B cell (primary cell): Measurements from ENCODE around the gene CLCN3. TPM values are rescaled to one million over a fixed set of nuclear protein-coding genes. Genes with fewer than 3 reads are reported as not detected.

Source experiments
- ATAC-seq: fragments of 200-7000 bp; cut with Tn5 transposase; one replicate; pipeline ENCODE4 v1.10.0; 2021; ENCODE audit warnings: low read depth, mild to moderate bottlenecking, moderate number of reproducible peaks, moderate library complexity
- CTCF ChIA-PET: fragments of 350-600 bp; sonication (Branson Sonifier 250); formaldehyde crosslinking; loops from one replicate; lab custom pipeline; 2021; ENCODE audit warnings: antibody characterized with exemption, inconsistent platforms; lab: Charles Lee
- POLR2A ChIA-PET: fragments of 350-600 bp; sonication (Branson Sonifier 250); formaldehyde crosslinking; loops from one replicate; lab custom pipeline; 2021; ENCODE audit warnings: antibody characterized with exemption; lab: Charles Lee
- DNase-seq: peaks from one replicate; pipeline ENCODE4 v3.0.0; 2013
- H2AFZ ChIP-seq: 2 replicates; pipeline ENCODE4 v1.6.1; 2012; ENCODE audit warnings: mild to moderate bottlenecking, low read depth, low read length; ENCODE audit not compliant: insufficient read depth, poor library complexity, severe bottlenecking
- H3K27ac ChIP-seq, 2 donors: 1 replicate in 1 of 2; 2 replicates in 1 of 2; pipeline ENCODE4 v1.5.1; 2012 to 2013; ENCODE audit warnings: low read length in 2 of 2, mild to moderate bottlenecking in 2 of 2, moderate library complexity in 1 of 2
- H3K27me3 ChIP-seq, 4 experiments: fragments of 200-600 bp in 1 of 4; sonication (generic) in 1 of 4; replicated peaks in 1 of 4; 1 replicate in 2 of 4; 2 replicates in 2 of 4; pipeline versions ENCODE4 v1.6.1 to v1.7.0; 2013 to 2016; ENCODE audit warnings: low read length in 3 of 4, mild to moderate bottlenecking in 2 of 4, mixed read lengths in 1 of 4, moderate library complexity in 1 of 4; ENCODE audit not compliant: insufficient read depth in 4 of 4, control insufficient read depth in 3 of 4; ENCODE audit errors: control extremely low read depth in 1 of 4
- H3K36me3 ChIP-seq, 2 experiments: replicated peaks in 1 of 2; 1 replicate in 1 of 2; 2 replicates in 1 of 2; pipeline versions ENCODE4 v1.6.1 to v1.7.1; 2013; ENCODE audit warnings: low read length in 1 of 2; ENCODE audit not compliant: insufficient read depth in 2 of 2, control insufficient read depth in 1 of 2; ENCODE audit errors: control extremely low read depth in 1 of 2, extremely low read depth in 1 of 2
- H3K4me1 ChIP-seq, 2 donors: fragments of 200-600 bp in 1 of 2; sonication (generic) in 1 of 2; 1 replicate in 1 of 2; 2 replicates in 1 of 2; pipeline versions ENCODE4 v1.5.1 to v1.6.1; 2013 to 2017; ENCODE audit warnings: low read length in 2 of 2; ENCODE audit not compliant: control insufficient read depth in 2 of 2, insufficient read depth in 2 of 2
- H3K4me2 ChIP-seq: replicated peaks from 2 replicates; pipeline ENCODE3; 2012; ENCODE audit warnings: mild to moderate bottlenecking, low read depth, low read length; ENCODE audit not compliant: poor library complexity, severe bottlenecking
- H3K4me3 ChIP-seq, 5 experiments: fragments of 200-600 bp in 1 of 5; sonication (generic) in 1 of 5; 1 replicate in 3 of 5; 2 replicates in 2 of 5; pipeline versions ENCODE4 v1.5.1 to v1.7.0; 2011 to 2016; ENCODE audit warnings: low read length in 4 of 5, mild to moderate bottlenecking in 4 of 5, low read depth in 2 of 5, control low read depth in 1 of 5, moderate library complexity in 1 of 5; ENCODE audit not compliant: insufficient read depth in 1 of 5; ENCODE audit errors: control extremely low read depth in 1 of 5, extremely low read depth in 1 of 5
- H3K79me2 ChIP-seq: fragments of 200-600 bp; sonication (generic); one replicate; pipeline ENCODE4 v1.6.0; 2016; ENCODE audit warnings: low read length; ENCODE audit not compliant: control insufficient read depth, insufficient read depth
- H3K9ac ChIP-seq: fragments of 200-600 bp; sonication (generic); 2 replicates; pipeline ENCODE4 v1.6.1; 2017; ENCODE audit warnings: mild to moderate bottlenecking, low read length, moderate library complexity
- H3K9me3 ChIP-seq, 3 donors: one replicate each; pipeline versions ENCODE4 v1.6.1 to v1.7.1; 2013; ENCODE audit warnings: low read length in 2 of 3; ENCODE audit not compliant: control insufficient read depth in 2 of 3, insufficient read depth in 1 of 3; ENCODE audit errors: control extremely low read depth in 1 of 3
- H4K20me1 ChIP-seq: 2 replicates; pipeline ENCODE4 v1.6.0; 2012; ENCODE audit warnings: mild to moderate bottlenecking, low read length; ENCODE audit not compliant: insufficient read depth, control insufficient read depth, poor library complexity, severe bottlenecking
- H3K27ac Mint-ChIP-seq: one replicate; pipeline ENCODE4 v1.8.0; 2021; ENCODE audit warnings: mixed read lengths
- H3K27me3 Mint-ChIP-seq: one replicate; pipeline ENCODE4 v1.8.0; 2021; ENCODE audit warnings: mixed read lengths
- H3K4me1 Mint-ChIP-seq: one replicate; pipeline ENCODE4 v1.8.0; 2021; ENCODE audit warnings: mixed read lengths
- H3K4me3 Mint-ChIP-seq: one replicate; pipeline ENCODE4 v1.8.0; 2021; ENCODE audit warnings: mixed read lengths
- H3K9me3 Mint-ChIP-seq: one replicate; pipeline ENCODE4 v1.8.0; 2022; ENCODE audit warnings: mixed read lengths; ENCODE audit not compliant: insufficient read depth
- CTCF ChIP-seq: fragments of 200-600 bp; IDR thresholded peaks from one replicate; pipeline ENCODE4 v1.8.0; 2022; ENCODE audit warnings: antibody characterized with exemption, mild to moderate bottlenecking
- EZH2 ChIP-seq: IDR thresholded peaks from 2 replicates; pipeline ENCODE4 v1.6.1; 2012; ENCODE audit warnings: borderline replicate concordance, low read depth, mild to moderate bottlenecking, moderate library complexity, low read length; ENCODE audit not compliant: insufficient read depth, poor library complexity, severe bottlenecking
- WGBS: methylation state at CpG from one replicate; pipeline ENCODE4 v1.1.5; 2013; ENCODE audit warnings: missing lambda C conversion rate; ENCODE audit not compliant: insufficient coverage; 5-methylcytosine and 5-hydroxymethylcytosine counted together
- intact Hi-C: fragments of 100-400 bp; cut with micrococcal nuclease; formaldehyde crosslinking; loops from one replicate; pipeline ENCODE4 v1.10.0; 2022
- polyA plus RNA-seq: library from polyadenylated mRNA; depleted of rRNA; stranded (reverse); fragments of >200 nt; gene quantifications from 2 replicates; pipeline ENCODE4 v1.2.3, GENCODE V29; 2012
- total RNA-seq, 2 donors: library from RNA; stranded (reverse); fragments of 120-200 nt in 1 of 2; gene quantifications; 1 replicate in 1 of 2; 2 replicates in 1 of 2; pipeline versions ENCODE4 v1.2.3 to v1.2.4, GENCODE V29; 2013 to 2022

Gene CLCN3
- total and polyA plus RNA-seq, 2 donors (not counting 1 experiment from before 2014, with no cell fraction given), result 5.0 to 32.7 TPM

DNA sequence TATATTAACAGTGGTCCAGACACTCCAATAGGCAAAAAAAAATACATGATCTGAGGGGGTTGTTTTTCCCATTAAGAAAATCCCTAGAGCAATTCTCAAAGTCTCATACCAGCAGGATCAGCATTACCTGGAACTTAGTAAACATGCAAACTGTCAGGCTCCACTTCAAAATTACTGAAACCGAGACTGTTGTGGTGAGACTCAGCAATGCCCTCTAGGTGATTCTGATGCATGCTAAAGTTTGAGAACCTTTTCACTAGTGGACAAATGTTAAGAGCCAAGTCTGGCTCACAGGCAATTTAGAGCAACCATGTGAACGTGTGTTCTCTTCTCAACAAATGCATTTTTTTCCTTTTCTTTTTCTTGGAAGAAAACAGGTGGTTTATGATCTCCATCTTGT lies 38.2 kb upstream of the CLCN3 start:
- Histone ChIP-seq H2AFZ (no peak overlapping the region), H3K4me1 (no peaks in the 10 kb centered on the region), H3K4me2 (no peak overlapping the region), H3K9ac (no peak overlapping the region), H4K20me1 (no peaks in the 10 kb centered on the region), H3K79me2 (no peaks in the 10 kb centered on the region), H3K27ac (no peak overlapping the region), H3K27me3 (no peaks in the 10 kb centered on the region), H3K4me3 (no peak overlapping the region), H3K9me3 (no peaks in the 10 kb centered on the region), H3K36me3 (peaks cover 1 to 10% of the 10 kb centered on the region in 2 experiments)
- ChIA-PET POLR2A (no interaction called here), CTCF (no interaction called here)
- TF ChIP-seq EZH2, result no peak
- TF ChIP-seq CTCF, result no peak
- H3K27ac Mint-ChIP-seq, result no peak overlapping the region
- H3K27me3 Mint-ChIP-seq, result no peaks in the 10 kb centered on the region
- intact Hi-C loops, result no loop called here
- no peak overlapping the region for H3K4me3 Mint-ChIP-seq
- H3K9me3 Mint-ChIP-seq, result no peaks in the 10 kb centered on the region
- WGBS, result 92% methylated on average over 1 of the region's 2 CpGs
- ATAC-seq (no peak), DNase-seq (no peak)
- H3K4me1 Mint-ChIP-seq, result no peaks in the 10 kb centered on the region

DNA sequence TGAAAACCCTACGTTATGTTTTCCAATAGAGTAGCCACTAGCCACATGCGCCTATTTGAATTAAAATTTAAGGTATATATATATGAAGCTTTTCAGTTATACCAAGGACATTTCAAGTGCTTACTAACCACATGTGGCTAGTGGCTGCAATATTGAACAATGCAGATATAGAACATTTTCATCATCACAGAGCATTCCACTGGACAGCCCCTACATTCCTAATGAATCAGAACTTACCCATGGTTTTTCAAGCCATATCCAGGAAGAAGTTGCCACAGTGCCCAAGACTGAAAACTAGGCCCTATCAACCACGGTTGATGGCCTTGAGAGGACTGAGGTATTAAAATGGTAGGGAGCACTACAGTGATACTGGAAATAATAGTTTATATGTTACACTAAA lies 37.7 kb upstream of the CLCN3 start:
- Histone ChIP-seq H3K9ac (no peak overlapping the region), H3K36me3 (peaks cover 1 to 10% of the 10 kb centered on the region in 2 experiments), H4K20me1 (no peaks in the 10 kb centered on the region), H3K4me3 (no peak overlapping the region), H2AFZ (no peak overlapping the region), H3K27ac (no peak overlapping the region), H3K27me3 (no peaks in the 10 kb centered on the region), H3K4me1 (no peaks in the 10 kb centered on the region), H3K9me3 (no peaks in the 10 kb centered on the region), H3K79me2 (no peaks in the 10 kb centered on the region), H3K4me2 (no peak overlapping the region)
- no peaks in the 10 kb centered on the region for H3K27me3 Mint-ChIP-seq
- DNase-seq (no peak), ATAC-seq (no peak)
- no CpG with 5 or more reads among the region's 3 CpGs for WGBS
- ChIA-PET CTCF (no interaction called here), POLR2A (no interaction called here)
- H3K4me3 Mint-ChIP-seq, result no peak overlapping the region
- intact Hi-C loops, result no loop called here
- H3K27ac Mint-ChIP-seq, result no peak overlapping the region
- H3K9me3 Mint-ChIP-seq, result no peaks in the 10 kb centered on the region
- no peak for TF ChIP-seq CTCF
- no peak for TF ChIP-seq EZH2
- no peaks in the 10 kb centered on the region for H3K4me1 Mint-ChIP-seq
